ENCODE measurements around the gene OARD1.
"Not testable (repeated sequence)": the region's sequence is repeated elsewhere in the genome, so short reads cannot be mapped to it uniquely, and the experiment has no call there.

The OARD1 gene, protein sequence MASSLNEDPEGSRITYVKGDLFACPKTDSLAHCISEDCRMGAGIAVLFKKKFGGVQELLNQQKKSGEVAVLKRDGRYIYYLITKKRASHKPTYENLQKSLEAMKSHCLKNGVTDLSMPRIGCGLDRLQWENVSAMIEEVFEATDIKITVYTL

DNA sequence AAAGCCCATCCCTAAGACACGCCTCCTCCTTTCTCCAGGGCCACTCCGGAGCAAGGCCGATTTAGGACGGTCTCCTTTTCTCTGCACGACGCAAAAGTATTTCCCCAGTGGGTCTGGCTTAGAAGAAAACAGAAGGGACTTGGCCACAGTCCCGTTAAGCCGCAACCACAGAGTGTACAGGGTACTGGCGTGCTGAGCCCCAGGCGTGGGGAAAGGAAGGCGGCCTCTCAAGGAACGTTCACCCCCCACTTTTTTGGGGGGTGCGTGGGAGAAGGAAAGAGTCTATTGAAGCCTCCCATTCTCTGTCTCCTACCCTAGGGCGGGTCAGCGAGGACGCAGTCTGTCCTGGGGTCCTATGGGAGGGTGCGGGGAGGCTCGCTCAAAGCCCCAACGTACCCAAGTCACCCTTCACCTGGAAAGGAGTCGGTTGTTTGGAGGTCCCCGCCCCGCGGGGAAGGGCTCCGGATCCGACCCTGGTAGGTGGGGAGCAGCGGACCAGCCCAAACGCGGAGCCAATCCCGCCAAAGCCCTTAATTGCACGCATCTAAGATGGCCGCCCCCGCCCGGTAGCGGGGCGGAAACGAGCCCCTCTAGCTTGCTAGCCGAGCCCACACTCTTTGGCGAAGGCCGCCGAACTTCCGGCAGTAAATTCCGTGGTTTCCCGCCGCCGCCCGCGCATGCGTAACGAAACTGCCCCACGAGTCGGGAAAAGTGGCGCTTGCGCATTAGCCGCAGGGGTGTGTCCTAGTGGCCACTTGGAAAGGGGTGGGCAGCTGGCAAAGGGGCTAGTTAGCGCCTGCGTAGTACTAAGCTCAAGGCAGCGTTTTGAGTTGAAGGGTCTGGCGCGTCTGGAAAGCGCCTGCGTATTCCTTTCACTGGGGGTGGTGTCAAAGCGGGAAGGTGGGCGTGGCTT lies at the start of gene OARD1:
OARD1 (minus strand) TSS at position 434 of the 913 bp plus-strand sequence. CDS start 722 bp downstream, outside the sequence.
- H3K27ac ChIP-seq: peak within 1 kb of the TSS; percentile 99
- TF ChIP-seq, protein P1, sequence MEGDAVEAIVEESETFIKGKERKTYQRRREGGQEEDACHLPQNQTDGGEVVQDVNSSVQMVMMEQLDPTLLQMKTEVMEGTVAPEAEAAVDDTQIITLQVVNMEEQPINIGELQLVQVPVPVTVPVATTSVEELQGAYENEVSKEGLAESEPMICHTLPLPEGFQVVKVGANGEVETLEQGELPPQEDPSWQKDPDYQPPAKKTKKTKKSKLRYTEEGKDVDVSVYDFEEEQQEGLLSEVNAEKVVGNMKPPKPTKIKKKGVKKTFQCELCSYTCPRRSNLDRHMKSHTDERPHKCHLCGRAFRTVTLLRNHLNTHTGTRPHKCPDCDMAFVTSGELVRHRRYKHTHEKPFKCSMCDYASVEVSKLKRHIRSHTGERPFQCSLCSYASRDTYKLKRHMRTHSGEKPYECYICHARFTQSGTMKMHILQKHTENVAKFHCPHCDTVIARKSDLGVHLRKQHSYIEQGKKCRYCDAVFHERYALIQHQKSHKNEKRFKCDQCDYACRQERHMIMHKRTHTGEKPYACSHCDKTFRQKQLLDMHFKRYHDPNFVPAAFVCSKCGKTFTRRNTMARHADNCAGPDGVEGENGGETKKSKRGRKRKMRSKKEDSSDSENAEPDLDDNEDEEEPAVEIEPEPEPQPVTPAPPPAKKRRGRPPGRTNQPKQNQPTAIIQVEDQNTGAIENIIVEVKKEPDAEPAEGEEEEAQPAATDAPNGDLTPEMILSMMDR (conservative IDR thresholded peaks at IDR 0.05): no peak

DNA sequence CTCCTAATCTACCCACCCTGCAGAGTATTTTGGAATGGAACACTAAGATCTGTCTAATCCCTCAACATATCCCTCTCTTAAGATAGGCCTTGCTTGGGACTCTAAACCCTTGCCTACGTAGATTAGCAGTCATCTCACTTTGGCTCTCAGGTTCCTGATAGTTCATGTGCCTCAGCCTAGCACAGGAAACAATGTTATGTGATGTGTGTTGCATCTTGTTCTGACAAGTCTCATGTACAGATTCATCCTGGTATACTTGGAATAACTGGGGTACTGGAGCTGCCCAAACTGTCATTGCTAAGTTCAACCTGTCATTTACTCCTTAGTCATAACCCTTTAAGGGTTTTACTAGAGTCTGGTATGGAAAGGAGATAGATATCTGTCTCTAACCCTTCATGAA lies 47.9 kb upstream of the OARD1 start:
- H3K27ac ChIP-seq: no peak overlapping the region
- TF ChIP-seq, protein P1 (conservative IDR thresholded peaks at IDR 0.05): no peak

DNA sequence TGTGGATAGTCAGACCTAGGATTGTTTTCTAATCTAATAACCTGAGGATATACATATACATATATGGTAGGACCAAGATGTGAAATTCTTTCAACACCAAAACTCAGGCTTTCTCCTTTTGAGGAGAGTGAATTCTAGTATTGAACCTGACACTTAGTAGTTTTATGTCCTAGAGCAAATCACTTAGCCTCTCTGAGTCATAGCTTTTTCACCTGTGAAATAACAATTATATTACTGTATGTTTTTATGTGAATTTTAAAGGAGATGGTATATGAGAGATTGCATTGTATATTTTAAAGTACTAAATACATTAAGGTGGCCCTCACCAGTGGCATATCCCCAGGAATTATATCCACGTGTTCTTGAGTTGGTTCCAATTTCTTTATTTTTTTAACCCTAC lies 47.4 kb upstream of the OARD1 start:
- no peak overlapping the region for H3K27ac ChIP-seq
- TF ChIP-seq, protein P1 (conservative IDR thresholded peaks at IDR 0.05): no peak

DNA sequence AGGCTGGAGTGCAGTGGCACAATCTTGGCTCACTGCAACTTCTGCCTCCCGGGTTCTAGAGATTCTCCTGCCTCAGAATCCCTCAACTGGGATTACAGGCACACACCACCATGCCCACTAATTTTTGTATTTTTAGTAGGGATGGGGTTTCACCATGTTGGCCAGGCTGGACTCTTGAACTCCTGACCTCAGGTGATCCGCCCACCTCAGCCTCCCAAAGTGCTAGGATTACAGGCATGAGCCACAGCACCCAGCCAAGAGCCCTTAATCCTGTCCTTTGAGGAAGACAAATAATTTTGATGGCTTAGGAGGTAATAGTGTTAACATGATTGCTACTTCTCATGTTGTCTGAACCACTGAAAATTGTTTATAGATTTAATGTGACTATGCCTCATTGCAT lies 42.9 kb upstream of the OARD1 start:
- not testable (repeated sequence) for H3K27ac ChIP-seq

DNA sequence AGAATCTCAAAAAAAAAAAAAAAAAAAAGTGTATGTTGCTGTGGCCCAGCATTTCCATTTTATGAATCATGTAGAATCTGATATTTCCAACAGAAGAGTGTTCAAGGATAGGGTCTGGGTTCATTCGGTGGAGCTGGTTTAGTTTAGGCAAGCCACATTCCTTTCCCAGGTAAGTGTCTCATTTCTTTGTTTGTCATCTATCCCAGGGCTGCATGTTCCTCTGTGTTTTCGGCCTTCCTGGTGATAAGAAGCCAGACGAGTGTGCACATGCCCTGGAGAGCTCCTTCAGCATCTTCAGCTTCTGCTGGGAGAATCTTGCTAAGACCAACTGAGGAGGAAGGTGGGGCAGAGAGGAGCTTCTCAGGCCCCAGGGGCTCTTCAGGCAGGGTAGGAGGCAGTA lies 38.9 kb upstream of the OARD1 start:
- TF ChIP-seq, protein P1 (conservative IDR thresholded peaks at IDR 0.05): no peak
- H3K27ac ChIP-seq: peak overlapping the region; percentile 65

DNA sequence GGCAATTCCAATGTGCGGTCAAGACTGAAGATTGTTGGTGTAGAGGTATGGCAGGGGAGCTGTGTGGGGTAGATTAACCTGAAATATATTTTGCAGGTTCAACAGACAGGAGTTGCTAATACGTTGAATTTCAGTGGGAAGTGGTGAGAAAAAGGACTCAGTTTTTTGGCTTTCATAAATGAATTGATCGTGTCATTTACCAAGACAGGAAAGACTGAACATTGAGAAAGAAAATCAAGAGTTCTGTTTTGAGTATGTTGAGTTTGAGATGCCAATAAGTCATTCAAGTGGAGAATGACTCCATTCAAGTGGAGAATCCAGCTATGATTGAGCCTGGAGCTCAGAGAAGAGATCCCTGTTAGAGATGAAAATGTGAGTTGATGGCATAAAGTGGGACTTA lies 31.7 kb upstream of the OARD1 start:
- no peak overlapping the region for H3K27ac ChIP-seq
- TF ChIP-seq, protein P1 (conservative IDR thresholded peaks at IDR 0.05): no peak

DNA sequence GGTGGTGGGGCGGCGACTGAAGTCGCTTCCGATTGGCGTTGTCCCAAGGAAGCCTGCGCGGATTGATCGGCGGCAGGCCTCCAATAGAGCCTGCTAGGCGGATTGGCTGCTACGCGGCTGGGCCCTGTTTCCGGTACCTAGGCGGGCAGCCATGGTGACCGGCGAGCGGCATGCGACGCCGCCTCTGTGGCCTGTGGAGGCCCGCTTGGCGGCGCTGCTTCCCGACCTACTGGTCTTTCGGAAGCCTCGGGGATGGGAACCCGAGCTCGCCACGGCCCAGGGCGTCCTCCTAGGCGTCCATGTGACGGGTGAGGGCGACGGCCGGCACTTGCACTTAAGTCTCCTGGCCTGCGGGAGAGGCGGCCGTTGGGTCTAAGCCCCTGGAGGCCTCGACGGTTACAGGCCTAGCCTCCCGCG lies 28.7 kb upstream of the OARD1 start:
- TF ChIP-seq, protein P1 (conservative IDR thresholded peaks at IDR 0.05): no peak
- no peak overlapping the region for H3K27ac ChIP-seq

DNA sequence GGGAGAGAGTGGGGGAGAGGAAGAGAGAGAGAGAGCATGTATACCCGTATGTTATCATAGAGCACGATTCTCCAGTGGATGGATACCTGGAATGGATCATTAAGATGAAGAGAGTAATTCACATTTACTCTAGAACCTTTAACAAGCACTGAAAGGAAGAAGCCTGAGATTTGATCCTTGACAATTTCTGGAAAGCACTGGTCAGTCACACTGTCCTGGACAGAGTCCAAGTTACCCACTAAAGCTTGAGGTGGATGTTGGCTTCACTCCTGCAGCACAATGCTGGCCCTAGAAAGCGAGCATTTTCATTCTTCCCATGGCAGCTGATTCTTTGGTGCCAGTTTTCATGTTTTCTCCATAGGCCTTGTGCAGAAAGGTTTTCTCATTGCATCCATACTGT lies 26.2 kb upstream of the OARD1 start:
- TF ChIP-seq, protein P1 (conservative IDR thresholded peaks at IDR 0.05): no peak
- H3K27ac ChIP-seq: no peak overlapping the region

Data from VCaP (cell line).